22Rv1 (cell line): ENCODE measurements around the gene RASL12.
"Not testable (repeated sequence)": the region's sequence is repeated elsewhere in the genome, so short reads cannot be mapped to it uniquely, and the experiment has no call there.

ENCODE experiments used
- H3K27ac ChIP-seq: fragments of 450-650 bp; 2 replicates; pipeline ENCODE4 v1.5.1; 2017
- CTCF ChIP-seq: fragments of 450-650 bp; IDR thresholded peaks from 2 replicates; pipeline ENCODE4 v1.5.1; 2017; ENCODE audit warnings: mild to moderate bottlenecking
- ZFX ChIP-seq: fragments of 450-650 bp; IDR thresholded peaks from 2 replicates; pipeline ENCODE4 v1.6.1; 2017; ENCODE audit warnings: antibody characterized with exemption, borderline replicate concordance

The RASL12 gene

GRCh38 chr15:65048241-65048640 is 19.6 kb downstream of the RASL12 start:
- no peak overlapping the region for H3K27ac ChIP-seq
- TF ChIP-seq CTCF (no peak), ZFX (no peak)

GRCh38 chr15:65044724-65045481 is 22.9 kb downstream of the RASL12 start, which contains the start of gene SLC51B:
Gene SLC51B, plus strand, starts transcription at chr15:65045387. Its CDS starts 4,618 bp downstream, at chr15:65050005.
- no peak within 1 kb of the TSS for H3K27ac ChIP-seq
- no peak for TF ChIP-seq CTCF
- no peak for TF ChIP-seq ZFX

GRCh38 chr15:65044218-65044617 is 23.6 kb downstream of the RASL12 start:
- not testable (repeated sequence) for H3K27ac ChIP-seq

- H3K27ac ChIP-seq: no peak overlapping the region
- TF ChIP-seq ZFX (no peak), CTCF (no peak)
Measured at GRCh38 chr15:65042776-65043327, 24.9 kb downstream of the RASL12 start.

- no peak for TF ChIP-seq CTCF
- H3K27ac ChIP-seq: no peak overlapping the region
Measured at GRCh38 chr15:65041787-65042186, 26.0 kb downstream of the RASL12 start.

- no peak overlapping the region for H3K27ac ChIP-seq
- TF ChIP-seq ZFX (no peak), CTCF (no peak)
Measured at GRCh38 chr15:65040461-65040860, 27.3 kb downstream of the RASL12 start.

GRCh38 chr15:65038836-65039235 is 29.0 kb downstream of the RASL12 start:
- TF ChIP-seq ZFX: no peak
- TF ChIP-seq CTCF: no peak
- no peak overlapping the region for H3K27ac ChIP-seq
